NCI-H69 (cell line): ENCODE results near the gene COL23A1.
A peak's percentile ranks its signal among the peaks of the same experiment; 100 is the strongest.

Experiments
- DNase-seq: peaks from one replicate; lab custom pipeline; 2025; lab: John Stamatoyannopoulos, UW

The COL23A1 gene

GRCh38 chr5:178283520-178283919 lies 306.7 kb downstream of the COL23A1 start:
- DNase-seq: no peak

- no peak for DNase-seq
These were observed 307.8 kb downstream of the COL23A1 start for GRCh38 chr5:178282391-178282790.

- no peak for DNase-seq
These were observed 308.9 kb downstream of the COL23A1 start for GRCh38 chr5:178281331-178281730.

GRCh38 chr5:178280631-178281030 lies 309.6 kb downstream of the COL23A1 start:
- no peak for DNase-seq

- DNase-seq: peak; percentile 78
These were observed 310.3 kb downstream of the COL23A1 start for GRCh38 chr5:178279723-178280438.

GRCh38 chr5:178279026-178279722 lies 311.0 kb downstream of the COL23A1 start:
- DNase-seq: no peak

GRCh38 chr5:178278358-178279023 lies 311.7 kb downstream of the COL23A1 start:
- DNase-seq: peak; percentile 25

- no peak for DNase-seq
These were observed 312.3 kb downstream of the COL23A1 start for GRCh38 chr5:178277866-178278265.

GRCh38 chr5:178277346-178277745 lies 312.8 kb downstream of the COL23A1 start:
- DNase-seq: no peak

GRCh38 chr5:178274781-178275537 lies 315.2 kb downstream of the COL23A1 start:
- DNase-seq: no peak

GRCh38 chr5:178273665-178274541 lies 316.3 kb downstream of the COL23A1 start:
- DNase-seq: no peak

GRCh38 chr5:178273041-178273440 lies 317.2 kb downstream of the COL23A1 start:
- DNase-seq: no peak

GRCh38 chr5:178272591-178272990 lies 317.6 kb downstream of the COL23A1 start:
- DNase-seq: no peak

- no peak for DNase-seq
These were observed 318.3 kb downstream of the COL23A1 start for GRCh38 chr5:178271726-178272479.

- DNase-seq: no peak
These were observed 319.0 kb downstream of the COL23A1 start for GRCh38 chr5:178271231-178271630.

- DNase-seq: no peak
These were observed 320.7 kb downstream of the COL23A1 start for GRCh38 chr5:178269499-178269898.

- DNase-seq: no peak
These were observed 322.3 kb downstream of the COL23A1 start for GRCh38 chr5:178267876-178268275.

GRCh38 chr5:178267245-178267644 lies 322.9 kb downstream of the COL23A1 start:
- DNase-seq: no peak

- no peak for DNase-seq
These were observed 323.6 kb downstream of the COL23A1 start for GRCh38 chr5:178266581-178266980.

- no peak for DNase-seq
These were observed 324.4 kb downstream of the COL23A1 start for GRCh38 chr5:178265746-178266145.

GRCh38 chr5:178264044-178264443 lies 326.1 kb downstream of the COL23A1 start:
- DNase-seq: no peak
